Measurements from ENCODE around the gene TRIM66.

- TF ChIP-seq CTCF (IDR thresholded peaks at IDR 0.05), result no peak
- TF ChIP-seq POLR2A (IDR thresholded peaks at IDR 0.05), result no peak
These were observed 57.8 kb downstream of the TRIM66 start for GRCh38 chr11:8624698-8625097.
